Measurements from ENCODE around the gene ATE1. TPM values are rescaled to one million over a fixed set of nuclear protein-coding genes. Genes with fewer than 3 reads are reported as not detected.

ATE1 gene
- total and polyA plus RNA-seq, 2 experiments from 2014 or later = 17.4 to 24.5 TPM

GRCh38 chr10:121713486-121713885 lies 214.3 kb downstream of the ATE1 start:
- no peaks in the 10 kb centered on the region for H3F3A ChIP-seq (replicated peaks; ENCODE audit: low read depth)
- peaks cover 27% of the 10 kb centered on the region for H3K4me1 Mint-ChIP-seq
- H3K27ac ChIP-seq (ENCODE audit: low read depth) = no peak overlapping the region
- H3K36me3 Mint-ChIP-seq (ENCODE audit: low read depth) = no peaks in the 10 kb centered on the region; the same call in 2 of the 3 replicates
- H3K4me1 ChIP-seq (ENCODE audit: insufficient read depth) = peaks cover 26% of the 10 kb centered on the region
- ATAC-seq (no peak), DNase-seq (ENCODE audit: low spot score) (no peak)
- H3K9me2 ChIP-seq (ENCODE audit: insufficient read depth) = no peaks in the 10 kb centered on the region
- H3K79me2 ChIP-seq (replicated peaks; ENCODE audit: insufficient read depth) = no peaks in the 10 kb centered on the region
- H3K4me2 ChIP-seq = no peak overlapping the region
- no peaks in the 10 kb centered on the region for H3K36me3 ChIP-seq (ENCODE audit: insufficient read depth)
- no peak overlapping the region for H3K27ac Mint-ChIP-seq
- H4K20me1 ChIP-seq (replicated peaks; ENCODE audit: insufficient read depth) = no peaks in the 10 kb centered on the region
- H3K27me3 ChIP-seq (ENCODE audit: insufficient read depth) = no peaks in the 10 kb centered on the region
- no peak overlapping the region for H3K4me3 ChIP-seq
- peaks cover 8% of the 10 kb centered on the region for H3K27me3 Mint-ChIP-seq (ENCODE audit: insufficient read depth, low read depth, poor library complexity)
- H2AFZ ChIP-seq = no peak overlapping the region
- H3K4me3 Mint-ChIP-seq = no peak overlapping the region
- no peak for TF ChIP-seq POLR2AphosphoS5 (IDR thresholded peaks at IDR 0.05; ENCODE audit: low read depth)
- no peak for TF ChIP-seq NANOG (IDR thresholded peaks at IDR 0.05; ENCODE audit: borderline replicate concordance)
- TF ChIP-seq REST (IDR thresholded peaks at IDR 0.05; ENCODE audit: unreplicated experiment) = no peak
- TF ChIP-seq ETS1 (IDR thresholded peaks at IDR 0.05) = no peak
- peaks cover 12% of the 10 kb centered on the region for H3K9me3 Mint-ChIP-seq

- peaks cover 28% of the 10 kb centered on the region for H3K4me1 ChIP-seq (ENCODE audit: insufficient read depth)
- H3K36me3 ChIP-seq (ENCODE audit: insufficient read depth) = no peaks in the 10 kb centered on the region
- H3K79me2 ChIP-seq (replicated peaks; ENCODE audit: insufficient read depth) = no peaks in the 10 kb centered on the region
- Mint-ChIP-seq H3K9me3 (peaks cover 8% of the 10 kb centered on the region), H3K4me1 (peaks cover 31% of the 10 kb centered on the region), H3K4me3 (no peak overlapping the region), H3K36me3 (ENCODE audit: low read depth) (no peaks in the 10 kb centered on the region; the same call in 2 of the 3 replicates), H3K27me3 (ENCODE audit: insufficient read depth, low read depth, poor library complexity) (peaks cover 6% of the 10 kb centered on the region), H3K27ac (no peak overlapping the region)
- H4K20me1 ChIP-seq (replicated peaks; ENCODE audit: insufficient read depth) = no peaks in the 10 kb centered on the region
- DNase-seq (ENCODE audit: low spot score) (no peak), ATAC-seq (no peak)
- H3K27me3 ChIP-seq (ENCODE audit: insufficient read depth) = no peaks in the 10 kb centered on the region
- H2AFZ ChIP-seq = peak overlapping the region; percentile 43
- no peak overlapping the region for H3K27ac ChIP-seq (ENCODE audit: low read depth)
- no peak overlapping the region; the same call in 1 of the 2 replicates for H3K4me2 ChIP-seq
- H3F3A ChIP-seq (replicated peaks; ENCODE audit: low read depth) = no peaks in the 10 kb centered on the region
- no peak overlapping the region for H3K4me3 ChIP-seq
- H3K9me2 ChIP-seq (ENCODE audit: insufficient read depth) = no peaks in the 10 kb centered on the region
- TF ChIP-seq ZNF114 (CRISPR knock-in tag; IDR thresholded peaks at IDR 0.05) (no peak), ZNF462 (CRISPR knock-in tag; IDR thresholded peaks at IDR 0.05) (no peak), CREB1 (CRISPR knock-in tag; IDR thresholded peaks at IDR 0.05; ENCODE audit: low read depth) (no peak), REST (IDR thresholded peaks at IDR 0.05; ENCODE audit: unreplicated experiment) (no peak)
These were observed 216.9 kb downstream of the ATE1 start for GRCh38 chr10:121710971-121711370.

Measured in GM23338 (cell line).